22Rv1 (cell line): ENCODE measurements around the gene AMIGO2.

Experiments
- CTCF ChIP-seq: fragments of 450-650 bp; IDR thresholded peaks from 2 replicates; pipeline ENCODE4 v1.5.1; 2017; ENCODE audit warnings: mild to moderate bottlenecking
- ZFX ChIP-seq: fragments of 450-650 bp; IDR thresholded peaks from 2 replicates; pipeline ENCODE4 v1.6.1; 2017; ENCODE audit warnings: antibody characterized with exemption, borderline replicate concordance

GRCh38 chr12:47078733-47079467 lies 859 bp downstream of the AMIGO2 start:
- TF ChIP-seq CTCF, result no peak
- no peak for TF ChIP-seq ZFX
